ENCODE data around the gene TTI1.

The TTI1 gene

DNA sequence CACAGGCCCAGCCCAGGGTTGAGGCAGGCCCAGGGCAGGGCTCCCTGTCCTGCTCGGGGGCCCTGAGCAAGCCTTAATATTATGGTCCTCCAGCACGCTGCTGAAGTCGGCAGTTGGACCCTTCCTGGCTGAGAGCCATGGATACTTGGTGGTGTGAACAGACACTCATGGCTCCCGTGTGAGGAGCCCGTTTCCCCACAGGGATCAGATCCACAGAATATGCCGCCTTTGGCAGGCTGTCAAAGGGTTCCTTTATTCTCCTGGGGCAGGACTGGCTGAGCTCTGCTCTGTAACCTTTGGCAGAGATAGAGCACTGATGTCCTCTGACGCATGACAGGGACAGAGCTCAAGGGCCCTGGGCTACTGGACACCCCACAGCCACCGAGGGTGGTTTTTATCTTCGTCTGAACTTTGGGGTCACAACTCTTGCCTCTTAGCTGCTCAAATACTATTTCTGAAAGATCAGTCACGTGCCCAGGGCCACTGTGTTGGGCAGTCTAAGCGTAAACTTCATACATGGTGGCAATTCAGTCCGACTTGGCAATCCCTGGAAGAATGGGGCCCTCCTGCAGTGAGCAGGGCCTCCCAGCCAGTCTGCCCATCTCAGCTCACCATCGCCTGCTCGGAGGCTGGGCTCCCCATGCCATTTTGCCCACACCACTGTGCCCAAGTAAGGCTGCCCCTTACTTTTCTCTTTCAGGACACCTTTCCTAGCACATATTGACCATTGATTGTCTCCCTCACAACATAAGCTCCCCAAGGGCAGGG is 49.1 kb downstream of the TTI1 start (continued):
- no peak for TF ChIP-seq ZNF148 (tag by site-specific recombination; IDR thresholded peaks at IDR 0.05; ENCODE audit: borderline replicate concordance)

DNA sequence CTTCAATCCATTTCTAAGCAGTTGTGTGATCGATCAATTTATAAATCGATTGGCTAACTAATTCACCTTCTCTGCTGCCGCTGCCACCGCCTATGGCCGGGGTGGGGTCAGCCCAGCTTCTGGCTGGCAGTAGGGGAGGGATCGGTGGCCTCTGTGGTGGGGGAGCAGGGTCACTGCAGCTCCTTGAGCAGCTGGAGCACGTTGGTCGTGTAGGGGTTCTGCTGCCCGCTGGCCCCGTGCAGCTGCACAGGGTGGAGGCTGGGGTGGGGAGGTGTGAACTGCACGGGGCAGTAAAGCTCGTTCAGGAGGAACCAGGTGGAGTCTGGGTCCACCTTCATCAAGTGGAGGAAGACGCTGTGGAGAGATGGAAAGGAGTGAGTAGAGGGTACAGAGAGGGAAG is 50.0 kb downstream of the TTI1 start:
- POLR2A ChIA-PET = no interaction called here
- CTCF ChIA-PET = interaction anchor here (0.5 to 1.7 kb wide), 5 partner anchors 9 to 707 kb away, joined by 3 to 7 read pairs (median 5); no protein-coding TSS in a partner anchor
- Histone ChIP-seq H3K4me3 (ENCODE audit: low read depth, low read length) (no peak overlapping the region), H3K27ac (ENCODE audit: extremely low read depth, low read depth, low read length) (no peak overlapping the region), H3K36me3 (ENCODE audit: control insufficient read depth in 2 of 2, insufficient read depth in 1 of 2, low read length in 2 of 2) (peaks cover 0 to 46% of the 10 kb centered on the region in 2 experiments; a peak in 1 of 3 replicates), H3K4me1 (ENCODE audit: control insufficient read depth, insufficient read depth, low read length) (no peaks in the 10 kb centered on the region), H3K9me3 (ENCODE audit: control insufficient read depth, insufficient read depth, low read depth, low read length) (no peaks in the 10 kb centered on the region)
- no peak for TF ChIP-seq ZNF571 (tag by site-specific recombination; IDR thresholded peaks at IDR 0.05)
- no peak for TF ChIP-seq INSM2 (tag by site-specific recombination; IDR thresholded peaks at IDR 0.05)
- TF ChIP-seq SCRT2 (tag by site-specific recombination; IDR thresholded peaks at IDR 0.05) = no peak
- TF ChIP-seq, protein P1, sequence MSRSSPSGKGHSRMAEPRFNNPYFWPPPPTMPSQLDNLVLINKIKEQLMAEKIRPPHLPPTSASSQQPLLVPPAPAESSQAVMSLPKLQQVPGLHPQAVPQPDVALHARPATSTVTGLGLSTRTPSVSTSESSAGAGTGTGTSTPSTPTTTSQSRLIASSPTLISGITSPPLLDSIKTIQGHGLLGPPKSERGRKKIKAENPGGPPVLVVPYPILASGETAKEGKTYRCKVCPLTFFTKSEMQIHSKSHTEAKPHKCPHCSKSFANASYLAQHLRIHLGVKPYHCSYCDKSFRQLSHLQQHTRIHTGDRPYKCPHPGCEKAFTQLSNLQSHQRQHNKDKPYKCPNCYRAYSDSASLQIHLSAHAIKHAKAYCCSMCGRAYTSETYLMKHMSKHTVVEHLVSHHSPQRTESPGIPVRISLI (tag by site-specific recombination; IDR thresholded peaks at IDR 0.05) = no peak
- TF ChIP-seq ZNF585B (tag by site-specific recombination; IDR thresholded peaks at IDR 0.05) = no peak
- no peak for TF ChIP-seq GLI4 (tag by site-specific recombination; IDR thresholded peaks at IDR 0.05)
- no peak for TF ChIP-seq ZSCAN16 (tag by site-specific recombination; IDR thresholded peaks at IDR 0.05)
- no peak for TF ChIP-seq PRDM10 (tag by site-specific recombination; IDR thresholded peaks at IDR 0.05)
- no peak for TF ChIP-seq ELK4 (IDR thresholded peaks at IDR 0.05; ENCODE audit: borderline replicate concordance, low read depth, low read length)
- TF ChIP-seq SP7 (tag by site-specific recombination; IDR thresholded peaks at IDR 0.05) = no peak
- TF ChIP-seq ZFP69B (tag by site-specific recombination; IDR thresholded peaks at IDR 0.05) = no peak
- no peak for TF ChIP-seq ZNF510 (tag by site-specific recombination; IDR thresholded peaks at IDR 0.05; ENCODE audit: insufficient replicate concordance)
- no peak for TF ChIP-seq KLF9 (tag by site-specific recombination; IDR thresholded peaks at IDR 0.05; ENCODE audit: low read depth)
- TF ChIP-seq BCL6B (tag by site-specific recombination; IDR thresholded peaks at IDR 0.05) = no peak
- TF ChIP-seq ZNF747 (tag by site-specific recombination; IDR thresholded peaks at IDR 0.05) = no peak
- no peak for TF ChIP-seq ZNF449 (tag by site-specific recombination; IDR thresholded peaks at IDR 0.05)

Measured in HEK293 (cell line).